GM18505 (cell line): ENCODE results near the gene PTPN1.

Experiments used
- ATAC-seq: cut with Tn5 transposase; IDR thresholded peaks from one replicate; pipeline ENCODE4 v1.9.1; 2021; ENCODE audit not compliant: unreplicated experiment
- POLR2A ChIP-seq: IDR thresholded peaks from 4 replicates; pipeline ENCODE4 v1.6.1; 2011; ENCODE audit warnings: borderline replicate concordance; ENCODE audit not compliant: insufficient read depth, insufficient read length; ENCODE audit errors: extremely low read depth

The PTPN1 gene

DNA sequence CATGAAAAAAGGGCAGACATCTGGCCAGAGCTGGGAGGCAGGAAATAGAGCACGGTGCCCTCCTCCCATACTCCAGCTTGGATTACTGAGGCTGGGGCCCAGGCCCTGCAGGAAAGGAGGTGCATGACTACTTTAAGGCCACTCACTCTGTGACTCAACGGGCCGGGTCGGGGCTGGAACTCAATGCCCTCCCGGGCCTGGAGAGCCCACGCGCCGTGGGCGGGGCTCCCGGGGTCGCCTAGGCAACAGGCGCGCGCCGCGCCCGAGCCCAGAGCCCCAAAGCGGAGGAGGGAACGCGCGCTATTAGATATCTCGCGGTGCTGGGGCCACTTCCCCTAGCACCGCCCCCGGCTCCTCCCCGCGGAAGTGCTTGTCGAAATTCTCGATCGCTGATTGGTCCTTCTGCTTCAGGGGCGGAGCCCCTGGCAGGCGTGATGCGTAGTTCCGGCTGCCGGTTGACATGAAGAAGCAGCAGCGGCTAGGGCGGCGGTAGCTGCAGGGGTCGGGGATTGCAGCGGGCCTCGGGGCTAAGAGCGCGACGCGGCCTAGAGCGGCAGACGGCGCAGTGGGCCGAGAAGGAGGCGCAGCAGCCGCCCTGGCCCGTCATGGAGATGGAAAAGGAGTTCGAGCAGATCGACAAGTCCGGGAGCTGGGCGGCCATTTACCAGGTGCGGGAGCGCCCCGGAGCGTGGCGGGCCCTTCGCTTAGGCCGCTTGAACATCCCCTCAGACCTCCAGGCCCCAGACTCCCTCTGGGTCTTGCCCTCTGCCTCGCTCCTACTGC, at the start of gene PTPN1:
Gene PTPN1 (plus strand): TSS at position 461 of the 783 bp plus-strand sequence. CDS start 145 bp downstream, at position 606.
- TF ChIP-seq POLR2A: peak; percentile 99
- peak; percentile 89 for ATAC-seq

DNA sequence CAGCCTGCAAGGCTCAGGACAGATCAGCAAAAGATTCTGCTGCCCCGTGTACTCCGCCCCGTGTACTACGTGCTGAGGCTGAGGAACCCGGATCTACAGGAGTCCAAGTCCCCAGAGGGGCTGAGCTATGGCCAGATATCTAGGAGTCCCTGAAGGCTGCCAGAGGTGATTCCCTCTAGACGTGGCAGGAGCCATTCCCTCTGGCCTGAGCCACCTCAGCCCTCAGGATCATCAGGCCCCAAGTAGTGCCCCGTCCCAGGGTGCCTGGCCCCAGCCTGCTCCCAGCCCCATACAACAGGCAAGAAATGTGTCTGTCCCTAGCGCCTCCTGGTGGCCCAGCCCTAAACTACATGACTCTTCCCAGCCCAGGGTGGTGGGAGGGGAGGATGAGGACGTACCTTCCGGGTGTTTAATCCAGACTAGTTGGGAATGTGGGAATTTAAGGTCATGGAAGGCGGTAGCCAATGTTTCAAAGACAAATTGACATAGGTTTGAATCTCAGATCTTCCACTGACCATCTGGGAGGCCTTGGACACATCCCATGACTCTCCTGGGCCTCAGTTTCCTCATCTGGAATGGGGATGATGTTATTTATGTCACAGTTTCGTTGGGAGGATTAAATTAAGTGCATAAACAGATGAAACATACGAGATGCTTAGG, 49.4 kb upstream of the PTPN1 start:
- ATAC-seq: no peak
- TF ChIP-seq POLR2A: no peak

DNA sequence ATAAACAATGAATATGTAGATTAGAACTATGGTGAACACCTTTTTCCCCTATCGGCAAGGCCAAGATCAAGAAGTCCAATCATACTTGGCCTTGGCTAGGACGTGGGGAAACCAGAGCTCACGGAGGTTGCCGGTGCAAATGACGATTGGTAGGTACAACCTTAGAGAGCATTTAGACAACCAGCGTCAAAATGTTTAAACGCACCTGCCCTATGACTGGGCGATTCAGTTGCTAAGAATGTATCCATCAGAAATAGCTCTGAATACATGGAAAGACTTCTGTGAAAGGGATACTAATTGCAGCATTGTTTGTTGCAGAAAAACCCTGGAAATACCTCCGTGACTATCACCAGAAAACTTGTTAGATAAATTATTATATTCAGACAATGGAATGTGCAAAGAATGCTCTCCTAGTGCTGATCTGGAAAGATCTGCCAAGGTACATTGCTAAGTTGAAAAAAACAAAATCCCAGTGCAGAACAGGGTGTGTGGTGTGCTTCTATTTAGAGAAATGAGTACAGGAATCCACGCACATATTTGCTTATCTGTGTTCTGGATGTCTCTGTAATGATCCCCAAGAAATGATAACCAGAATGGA, 48.0 kb upstream of the PTPN1 start:
- no peak for TF ChIP-seq POLR2A
- no peak for ATAC-seq

DNA sequence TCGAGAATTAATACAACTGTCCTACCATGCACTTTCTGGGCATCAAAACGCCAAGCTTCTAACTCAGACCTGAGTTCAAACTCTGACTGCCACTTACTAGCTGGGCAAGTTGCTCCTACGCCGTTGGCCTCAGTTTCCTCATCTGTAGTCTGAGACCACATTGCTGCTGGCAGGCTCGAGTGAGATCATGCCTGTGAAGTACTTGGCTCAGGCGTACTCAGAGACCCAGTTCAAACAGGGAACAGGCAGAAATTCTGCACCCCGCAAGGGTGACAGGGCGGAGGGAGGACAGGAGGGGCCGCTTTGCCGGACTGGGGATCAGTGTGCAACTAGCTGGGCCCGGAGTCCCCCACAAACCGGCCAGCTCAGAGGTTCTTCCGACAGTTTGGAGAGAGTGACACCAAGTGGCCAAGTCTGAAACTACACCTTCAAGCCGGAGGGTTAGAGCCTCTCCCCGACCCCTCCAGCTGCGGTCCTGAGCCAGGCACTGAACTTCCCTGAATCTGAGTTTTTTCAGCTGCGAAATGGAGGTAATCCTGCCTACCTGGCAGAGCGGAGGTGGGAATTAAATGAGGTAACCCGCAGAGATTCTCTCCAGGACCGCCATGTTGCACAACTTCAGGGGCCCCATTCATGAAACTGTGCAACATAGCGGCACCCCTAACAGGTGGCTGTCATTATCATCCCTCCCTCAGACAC, 46.0 kb upstream of the PTPN1 start:
- no peak for TF ChIP-seq POLR2A
- no peak for ATAC-seq

DNA sequence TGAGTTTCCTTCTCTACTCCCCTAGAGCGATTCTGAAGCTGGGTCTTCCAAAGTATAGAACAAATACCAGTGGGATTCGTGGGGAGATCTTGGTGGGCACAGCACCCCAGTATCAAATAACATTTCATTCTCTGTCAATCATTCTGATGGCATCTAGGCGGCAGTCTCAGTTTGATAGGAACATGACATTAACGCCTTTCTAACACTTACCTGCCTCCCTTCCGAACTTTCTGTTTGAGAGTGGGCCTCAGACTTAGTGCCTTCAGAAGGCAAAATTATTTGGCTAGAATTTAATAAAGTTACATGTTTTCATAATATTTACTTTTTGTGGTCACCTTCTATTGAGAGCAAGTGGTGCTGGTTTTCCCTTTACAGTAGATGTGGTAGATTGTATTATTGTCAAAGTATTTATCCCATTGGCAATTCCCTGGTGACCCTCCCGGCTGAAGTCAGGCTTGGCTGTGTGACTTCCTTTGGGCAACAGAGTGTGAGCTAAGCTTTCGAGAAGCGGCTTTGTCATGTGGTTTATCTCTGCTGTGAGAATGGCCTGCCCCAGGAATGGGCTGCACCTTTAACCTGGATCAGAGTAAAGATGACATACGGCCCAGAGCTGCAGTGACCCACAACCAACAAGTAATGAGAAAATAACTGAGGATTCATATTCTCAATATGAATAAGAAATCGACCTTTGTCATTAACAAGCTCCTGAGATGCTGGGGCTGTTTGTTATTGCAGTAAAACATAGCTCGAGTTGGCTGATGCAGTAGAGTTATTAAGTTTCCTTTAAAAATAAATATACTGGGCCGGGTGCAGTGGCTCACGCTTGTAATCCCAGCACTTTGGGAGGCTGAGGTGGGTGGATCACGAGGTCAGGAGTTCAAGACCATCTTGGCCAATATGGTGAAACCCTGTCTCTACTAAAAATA, 45.2 kb upstream of the PTPN1 start:
- no peak for ATAC-seq
- no peak for TF ChIP-seq POLR2A

DNA sequence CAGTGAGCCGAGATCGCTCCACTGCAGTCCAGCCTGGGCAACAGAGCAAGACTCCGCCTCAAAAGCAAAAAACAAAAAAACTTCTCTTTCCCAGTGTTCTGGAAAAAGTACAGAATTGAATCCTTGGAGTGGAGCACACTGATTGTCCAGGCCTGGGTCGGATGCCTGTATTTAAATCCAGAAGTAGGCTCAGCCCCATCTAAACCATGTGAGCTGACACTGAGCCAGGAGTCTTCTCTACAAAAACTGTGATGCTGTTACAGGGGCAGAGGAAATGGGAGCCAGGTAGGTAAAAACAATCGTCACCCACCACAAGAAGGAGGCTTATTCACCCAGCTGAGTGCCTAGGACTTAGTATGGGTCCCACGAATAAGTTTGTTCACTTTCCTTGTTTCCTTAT, 43.0 kb upstream of the PTPN1 start:
- no peak for TF ChIP-seq POLR2A
- ATAC-seq: no peak

DNA sequence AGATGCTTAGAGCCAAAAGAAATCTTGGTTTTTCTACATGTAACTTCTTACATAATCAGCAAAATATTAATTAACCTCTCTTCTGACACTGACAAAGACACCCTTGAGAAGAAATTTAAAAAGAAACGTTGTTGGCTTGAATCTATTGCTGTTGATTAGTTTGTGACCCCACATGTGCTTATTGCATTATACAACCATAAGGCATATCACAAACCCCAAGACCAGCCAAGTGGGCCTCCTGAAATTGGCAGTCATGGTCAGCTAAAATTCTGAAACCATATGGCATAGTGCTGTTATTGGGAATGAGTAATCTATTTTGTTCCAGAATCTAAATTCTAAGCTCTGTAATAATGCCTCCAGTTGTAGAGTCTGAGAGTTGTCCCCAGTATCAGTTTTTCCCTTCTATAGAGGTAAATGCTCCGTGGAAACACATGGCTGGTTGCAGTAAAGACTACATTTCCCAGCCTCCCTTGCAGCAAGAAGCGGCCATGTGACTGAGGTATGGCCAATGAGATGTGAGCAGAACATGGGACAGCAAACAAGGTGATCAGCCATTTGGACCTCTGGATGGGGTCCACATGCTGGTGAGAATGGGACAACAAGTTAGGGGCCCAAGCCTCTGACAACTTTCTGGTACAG, 42.3 kb upstream of the PTPN1 start:
- no peak for ATAC-seq

DNA sequence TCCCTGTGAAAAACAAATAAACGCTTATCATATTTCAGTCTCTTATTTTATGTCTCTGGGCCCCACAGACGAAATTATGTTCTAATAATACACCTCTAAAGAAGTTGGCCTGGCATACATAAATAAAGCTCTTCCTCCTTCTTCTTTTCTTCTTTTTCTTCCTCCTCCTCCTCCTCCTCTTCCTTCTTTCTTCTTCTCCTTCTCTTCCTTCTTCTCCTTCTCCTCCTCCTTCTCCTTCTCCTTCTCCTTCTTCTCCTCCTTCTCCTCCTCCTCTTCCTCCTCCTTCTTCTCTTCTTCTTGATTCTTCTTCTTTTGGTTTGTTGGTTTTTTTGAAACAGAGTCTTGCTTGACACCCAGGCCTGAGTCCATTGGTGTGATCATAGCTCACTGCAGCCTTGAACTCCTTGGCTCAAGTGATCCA, 41.8 kb upstream of the PTPN1 start:
- ATAC-seq: no peak
- TF ChIP-seq POLR2A: no peak

More for the DNA sequence above, 42.3 kb upstream of the PTPN1 start:
- TF ChIP-seq POLR2A: no peak

DNA sequence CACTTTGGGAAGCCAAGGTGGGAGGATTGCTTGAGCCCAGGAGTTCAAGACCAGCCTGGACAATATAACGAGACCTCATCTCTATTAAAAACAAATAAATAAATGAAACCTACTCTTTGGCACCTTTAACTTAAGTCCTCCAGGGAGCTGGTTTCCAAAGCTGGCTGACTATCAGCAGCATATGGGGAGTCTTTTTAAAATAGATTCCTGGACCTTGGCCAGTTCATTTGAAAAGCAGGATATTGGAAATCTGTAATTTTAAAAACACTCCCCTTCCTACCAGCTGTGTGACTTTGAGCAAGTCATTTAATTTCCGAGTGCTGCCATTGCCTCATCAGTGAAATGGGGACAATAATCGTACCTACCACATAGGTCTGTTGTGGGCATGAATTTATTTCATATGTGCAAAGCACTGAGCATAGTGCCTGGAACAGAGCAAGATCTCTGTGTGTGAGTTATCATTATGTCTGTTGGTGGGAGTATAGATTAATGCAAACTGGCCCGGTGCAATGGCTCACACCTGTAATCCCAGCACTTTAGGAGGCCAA, 40.9 kb upstream of the PTPN1 start:
- TF ChIP-seq POLR2A: no peak
- no peak for ATAC-seq

DNA sequence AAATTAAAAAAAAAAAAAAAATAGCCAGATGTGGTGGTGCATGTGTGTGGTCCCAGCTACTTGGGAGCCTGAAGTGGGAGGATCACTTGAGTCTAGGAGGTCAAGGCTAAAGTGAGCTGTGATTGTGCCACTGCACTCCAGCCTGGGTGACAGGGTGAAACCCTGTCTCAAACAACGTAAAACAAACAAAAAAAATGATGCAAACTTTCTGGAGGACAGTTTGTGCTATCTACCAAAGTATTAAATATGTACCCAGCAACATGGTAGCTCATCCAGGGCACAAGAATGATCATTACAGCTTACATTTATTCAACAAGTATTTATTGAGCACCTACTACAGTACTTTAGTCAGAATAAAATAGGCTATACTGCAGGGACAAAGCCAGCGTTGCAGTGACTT, 40.4 kb upstream of the PTPN1 start:
- ATAC-seq: no peak
- TF ChIP-seq POLR2A: no peak

DNA sequence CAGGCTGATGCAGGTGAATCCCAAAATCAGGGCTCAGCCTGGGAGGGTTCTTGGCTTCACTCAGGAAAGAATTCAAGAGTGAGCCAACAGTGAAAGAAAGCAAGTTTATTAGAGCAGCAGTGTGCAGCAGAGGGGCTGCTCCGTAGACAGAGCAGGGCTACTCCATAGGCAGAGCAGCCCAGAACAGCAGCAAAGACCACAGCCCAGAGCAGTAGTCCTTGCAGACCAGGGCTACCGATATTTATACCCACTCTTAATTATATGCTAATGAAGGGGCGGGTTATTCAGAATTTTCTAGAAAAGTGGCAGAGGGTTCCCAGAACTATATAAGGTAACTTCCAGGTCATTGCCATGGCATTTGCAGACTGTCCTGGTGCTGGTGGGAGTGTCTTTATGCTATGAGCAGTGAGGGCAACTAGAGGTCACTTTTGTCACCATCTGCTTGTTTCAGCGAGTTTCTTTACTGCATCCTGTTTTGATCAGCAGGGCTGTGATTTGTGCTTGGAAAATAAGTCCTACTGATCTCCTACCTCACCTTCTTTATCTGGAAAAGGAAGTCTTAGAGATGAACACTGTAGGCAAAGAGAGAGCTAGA, 39.8 kb upstream of the PTPN1 start:
- TF ChIP-seq POLR2A: no peak
- no peak for ATAC-seq
